Tibial artery (tissue), 4 donors: Measurements from ENCODE around the gene ZER1.
A peak's percentile ranks its signal among the peaks of the same experiment; 100 is the strongest.

Source experiments
- DNase-seq, 2 donors: peaks; one replicate each; pipeline ENCODE4 v3.0.0-alpha.2; 2019
- H3K27ac ChIP-seq, 2 donors: fragments of 200-600 bp; sonication (generic) in 1 of 2; 1 replicate in 1 of 2; 2 replicates in 1 of 2; pipeline ENCODE4 v1.5.1; 2018 to 2019; ENCODE audit warnings: mild to moderate bottlenecking in 1 of 2
- H3K27me3 ChIP-seq, 2 donors: fragments of 200-600 bp; sonication (generic) in 1 of 2; one replicate each; pipeline versions ENCODE4 v1.5.1 to v1.6.0; 2016 to 2019
- H3K36me3 ChIP-seq, 3 donors: fragments of 200-600 bp; sonication (generic) in 2 of 3; one replicate each; pipeline ENCODE4 v1.5.1; 2016 to 2019; ENCODE audit warnings: mild to moderate bottlenecking in 2 of 3
- H3K4me1 ChIP-seq, 4 donors: fragments of 200-600 bp; sonication (generic) in 2 of 4; 1 replicate in 3 of 4; 2 replicates in 1 of 4; pipeline ENCODE4 v1.5.1; 2016 to 2019
- H3K4me3 ChIP-seq, 2 donors: fragments of 200-600 bp; sonication (generic) in 1 of 2; 1 replicate in 1 of 2; 2 replicates in 1 of 2; pipeline ENCODE4 v1.5.1; 2018 to 2019; ENCODE audit warnings: mild to moderate bottlenecking in 2 of 2
- H3K9me3 ChIP-seq, 3 donors: fragments of 200-600 bp; sonication (generic) in 1 of 3; one replicate each; pipeline ENCODE4 v1.5.1; 2016 to 2019
- intact Hi-C: fragments of 100-400 bp; cut with DNase I; formaldehyde crosslinking; loops from one replicate; pipeline ENCODE4 v1.15.0; 2023; ENCODE audit warnings: low total_unique reads
- TF ChIP-seq, protein P1 (sequence below), 2 experiments: fragments of 200-600 bp in 1 of 2; fragments of 450-650 bp in 1 of 2; IDR thresholded peaks; one replicate each; pipeline ENCODE4 v1.5.1; 2017 to 2019; ENCODE audit warnings: antibody characterized with exemption in 2 of 2, mild to moderate bottlenecking in 1 of 2, moderate library complexity in 1 of 2

Gene ZER1

DNA sequence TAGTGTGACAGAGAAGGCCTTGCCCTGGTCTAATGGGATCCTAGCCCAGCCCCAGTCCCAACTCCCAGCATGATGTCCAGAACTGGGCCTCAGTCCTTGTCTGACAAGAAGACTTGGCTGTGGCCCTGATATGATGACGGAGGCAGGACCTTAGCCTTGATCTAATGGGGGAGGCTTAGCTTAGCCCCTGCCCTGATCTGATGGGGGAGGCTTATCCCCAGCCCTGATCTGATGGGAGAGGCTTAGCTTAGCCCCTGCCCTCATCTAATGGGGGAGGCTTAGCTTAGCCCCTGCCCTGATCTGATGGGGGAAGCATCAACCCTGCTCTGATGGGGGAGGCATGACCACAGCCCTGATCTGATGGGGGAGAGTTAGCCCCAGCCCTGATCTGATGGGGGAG is 65.7 kb downstream of the ZER1 start:
- Histone ChIP-seq H3K4me1 (peaks cover 0 to 13% (median 8%) of the 10 kb centered on the region in 4 donors), H3K36me3 (no peaks in the 10 kb centered on the region), H3K4me3 (no peak overlapping the region), H3K9me3 (no peaks in the 10 kb centered on the region), H3K27me3 (no peaks in the 10 kb centered on the region), H3K27ac (no peak overlapping the region)
- TF ChIP-seq, protein P1, sequence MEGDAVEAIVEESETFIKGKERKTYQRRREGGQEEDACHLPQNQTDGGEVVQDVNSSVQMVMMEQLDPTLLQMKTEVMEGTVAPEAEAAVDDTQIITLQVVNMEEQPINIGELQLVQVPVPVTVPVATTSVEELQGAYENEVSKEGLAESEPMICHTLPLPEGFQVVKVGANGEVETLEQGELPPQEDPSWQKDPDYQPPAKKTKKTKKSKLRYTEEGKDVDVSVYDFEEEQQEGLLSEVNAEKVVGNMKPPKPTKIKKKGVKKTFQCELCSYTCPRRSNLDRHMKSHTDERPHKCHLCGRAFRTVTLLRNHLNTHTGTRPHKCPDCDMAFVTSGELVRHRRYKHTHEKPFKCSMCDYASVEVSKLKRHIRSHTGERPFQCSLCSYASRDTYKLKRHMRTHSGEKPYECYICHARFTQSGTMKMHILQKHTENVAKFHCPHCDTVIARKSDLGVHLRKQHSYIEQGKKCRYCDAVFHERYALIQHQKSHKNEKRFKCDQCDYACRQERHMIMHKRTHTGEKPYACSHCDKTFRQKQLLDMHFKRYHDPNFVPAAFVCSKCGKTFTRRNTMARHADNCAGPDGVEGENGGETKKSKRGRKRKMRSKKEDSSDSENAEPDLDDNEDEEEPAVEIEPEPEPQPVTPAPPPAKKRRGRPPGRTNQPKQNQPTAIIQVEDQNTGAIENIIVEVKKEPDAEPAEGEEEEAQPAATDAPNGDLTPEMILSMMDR (IDR thresholded peaks at IDR 0.05), result no peak
- DNase-seq, result peak in 1 of 2 donors; percentile 38
- intact Hi-C loops, result no loop called here

DNA sequence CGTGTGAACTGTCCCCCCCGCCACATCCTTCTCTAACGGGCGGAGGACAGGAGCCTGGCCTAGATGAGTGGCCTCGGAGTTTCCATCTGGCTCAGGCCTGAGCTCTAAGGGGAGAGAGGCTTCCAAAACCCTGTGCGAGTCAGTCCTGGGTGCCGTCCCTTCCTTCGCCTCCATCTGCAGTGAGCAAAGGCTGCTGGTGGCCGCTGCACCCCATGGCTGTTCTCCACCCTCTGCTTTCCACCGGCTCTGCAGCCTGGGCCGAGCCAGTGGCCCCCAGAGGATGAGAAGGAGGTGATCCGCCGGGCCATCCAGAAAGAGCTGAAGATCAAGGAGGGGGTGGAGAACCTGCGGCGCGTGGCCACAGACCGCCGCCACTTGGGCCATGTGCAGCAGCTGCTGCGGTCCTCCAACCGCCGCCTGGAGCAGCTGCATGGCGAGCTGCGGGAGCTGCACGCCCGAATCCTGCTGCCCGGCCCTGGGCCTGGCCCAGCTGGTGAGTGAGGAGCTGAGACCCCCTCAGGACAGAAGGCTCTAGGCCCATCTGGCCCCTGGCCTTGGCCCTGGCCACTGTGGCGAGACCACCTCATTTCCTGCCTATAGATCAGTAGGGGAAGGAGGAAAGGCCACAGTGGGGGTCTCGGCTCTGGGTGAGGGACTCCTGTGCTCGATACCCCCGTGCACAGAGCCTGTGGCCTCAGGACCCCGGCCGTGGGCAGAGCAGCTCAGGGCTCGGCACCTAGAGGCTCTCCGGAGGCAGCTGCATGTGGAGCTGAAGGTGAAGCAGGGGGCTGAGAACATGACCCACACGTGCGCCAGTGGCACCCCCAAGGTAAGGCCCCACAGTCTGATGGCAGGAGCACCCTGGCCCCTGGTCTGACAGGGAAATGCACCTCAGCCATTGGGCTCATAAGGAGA is 66.4 kb downstream of the ZER1 start:
- intact Hi-C loops, result no loop called here
- Histone ChIP-seq H3K4me3 (no peak overlapping the region), H3K27me3 (no peaks in the 10 kb centered on the region), H3K9me3 (no peaks in the 10 kb centered on the region), H3K27ac (no peak overlapping the region), H3K4me1 (peaks cover 0 to 13% (median 8%) of the 10 kb centered on the region in 4 donors), H3K36me3 (no peaks in the 10 kb centered on the region)
- TF ChIP-seq, protein P1 (IDR thresholded peaks at IDR 0.05), result no peak
- DNase-seq, result peak in 1 of 2 donors; percentile 49

DNA sequence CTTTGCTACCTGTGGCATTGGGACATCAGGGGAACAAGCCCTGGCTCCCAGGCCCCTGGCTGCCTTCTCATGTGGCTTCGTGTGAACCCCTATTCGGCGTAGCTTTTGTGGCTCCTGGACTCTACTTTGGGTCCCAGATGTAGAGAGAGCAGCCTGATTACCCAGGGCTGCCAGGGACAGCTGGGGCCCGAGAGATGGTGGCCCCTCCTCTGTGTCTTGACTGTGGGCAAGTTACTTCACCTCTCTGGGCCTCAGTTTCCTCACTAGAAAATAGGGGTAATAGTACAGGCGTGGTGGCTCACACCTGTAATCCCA is 67.4 kb downstream of the ZER1 start:
- intact Hi-C loops, result no loop called here
- peak in 1 of 2 donors; percentile 56 for DNase-seq
- H3K27ac ChIP-seq, result peak overlapping the region; percentile 70 to 80

DNA sequence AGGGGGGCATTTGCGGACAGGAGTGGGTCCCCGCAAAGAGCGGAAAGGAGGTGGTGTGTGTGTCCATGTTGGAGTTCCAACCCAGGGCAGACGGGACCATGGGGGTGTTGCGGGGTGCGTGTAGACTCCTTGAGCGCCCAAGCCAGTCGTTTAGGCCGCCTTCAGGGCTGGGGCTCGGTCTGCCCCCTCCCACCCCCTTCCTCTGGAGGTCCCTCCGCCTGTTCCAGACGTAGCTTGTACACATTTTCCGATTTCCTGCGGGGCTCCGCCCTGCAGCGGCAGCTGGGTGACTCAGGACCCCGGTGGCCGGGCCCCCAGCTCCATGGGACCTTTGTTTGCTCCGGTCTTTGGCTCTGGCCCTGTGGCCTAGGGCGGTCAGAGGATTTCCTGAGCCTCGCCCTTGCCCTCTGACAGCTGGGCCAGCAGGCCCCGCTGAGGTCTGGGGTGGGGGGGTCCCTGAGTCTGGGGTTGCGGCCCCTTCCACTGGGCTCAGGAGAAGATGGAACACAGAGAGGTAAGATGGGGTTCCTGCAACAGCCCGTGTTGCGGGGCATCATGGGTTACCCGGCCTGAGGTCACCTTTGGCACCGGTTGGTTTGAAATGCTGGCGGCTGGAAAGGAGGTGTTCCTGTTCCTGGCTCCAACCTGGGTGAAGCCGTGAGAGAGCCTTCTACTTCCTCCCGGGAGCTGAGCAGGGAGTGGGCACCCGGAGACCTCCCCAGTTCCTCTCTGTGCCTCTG is 67.9 kb downstream of the ZER1 start:
- intact Hi-C loops, result no loop called here
- Histone ChIP-seq H3K4me3 (peak overlapping the region; percentile 72), H3K27ac (peak overlapping the region; percentile 70 to 80), H3K9me3 (no peaks in the 10 kb centered on the region), H3K27me3 (no peaks in the 10 kb centered on the region), H3K4me1 (peaks cover 0 to 13% (median 8%) of the 10 kb centered on the region in 4 donors), H3K36me3 (no peaks in the 10 kb centered on the region)
- peak in 1 of 2 donors; percentile 72 for DNase-seq
- TF ChIP-seq, protein P1 (IDR thresholded peaks at IDR 0.05), result no peak

More for the DNA sequence above, 67.4 kb downstream of the ZER1 start:
- TF ChIP-seq, protein P1 (IDR thresholded peaks at IDR 0.05), result no peak
- Histone ChIP-seq H3K4me1 (peaks cover 0 to 13% (median 8%) of the 10 kb centered on the region in 4 donors), H3K4me3 (no peak overlapping the region), H3K36me3 (no peaks in the 10 kb centered on the region), H3K9me3 (no peaks in the 10 kb centered on the region), H3K27me3 (no peaks in the 10 kb centered on the region)

DNA sequence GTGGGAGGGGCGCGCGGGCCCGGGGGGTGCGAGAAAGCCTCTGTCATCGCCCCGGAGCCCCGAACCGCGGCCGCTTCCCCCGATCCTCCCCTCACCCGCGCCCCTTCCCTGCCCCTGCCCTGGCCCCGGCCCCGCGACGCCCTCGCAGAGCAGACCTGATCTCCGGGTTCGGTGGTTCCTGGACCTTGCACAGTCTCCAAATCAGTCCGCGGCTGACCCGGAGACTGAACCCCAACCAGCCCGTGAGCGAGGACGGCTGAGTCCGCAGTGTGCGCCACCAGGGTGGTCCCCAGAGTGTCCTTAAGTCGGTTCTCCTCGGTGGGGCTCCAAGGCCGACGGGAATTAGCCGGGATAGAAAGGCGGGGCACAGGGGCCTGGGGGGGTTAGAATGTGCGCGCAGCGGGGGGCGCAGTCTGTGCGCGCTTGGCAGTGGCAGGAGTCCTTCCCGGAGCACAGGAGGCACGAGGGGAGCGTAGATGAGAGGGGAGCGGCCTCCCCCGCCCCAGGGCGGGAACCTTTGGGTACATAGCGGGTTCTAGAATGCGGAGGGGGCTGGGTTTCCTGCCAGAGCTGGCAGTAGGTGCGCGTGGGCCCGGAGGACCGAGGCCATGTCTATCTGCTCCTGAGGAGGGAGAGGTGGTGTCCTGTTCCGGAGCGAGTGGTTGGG is 68.6 kb downstream of the ZER1 start:
- H3K36me3 ChIP-seq, result no peaks in the 10 kb centered on the region
- intact Hi-C loops, result no loop called here
- TF ChIP-seq, protein P1 (IDR thresholded peaks at IDR 0.05), result no peak
- no peaks in the 10 kb centered on the region for H3K27me3 ChIP-seq
- peak in 1 of 2 donors; percentile 73 for DNase-seq
- no peaks in the 10 kb centered on the region for H3K9me3 ChIP-seq
- peaks cover 0 to 15% (median 8%) of the 10 kb centered on the region in 4 donors for H3K4me1 ChIP-seq
- peak overlapping the region; percentile 72 for H3K4me3 ChIP-seq
- peak overlapping the region; percentile 70 to 80 for H3K27ac ChIP-seq
